Neuronal stem cell (in vitro differentiated cells): ENCODE data around the gene METTL16.
A peak's percentile ranks its signal among the peaks of the same experiment; 100 is the strongest.
"Not testable (repeated sequence)": the region's sequence is repeated elsewhere in the genome, so short reads cannot be mapped to it uniquely, and the experiment has no call there.

Experiments used
- DNase-seq: peaks from one replicate; pipeline ENCODE4 v3.0.0-alpha.2; 2013; ENCODE audit warnings: low spot score
- H2AFZ ChIP-seq: one replicate; pipeline ENCODE4 v1.6.1; 2013; ENCODE audit warnings: mild to moderate bottlenecking, low read length, inconsistent platforms
- H2AK5ac ChIP-seq: 2 replicates; pipeline ENCODE4 v1.6.1; 2013; ENCODE audit warnings: low read depth, mild to moderate bottlenecking, inconsistent platforms, low read length, moderate library complexity, mixed read lengths
- H2BK120ac ChIP-seq: 2 replicates; pipeline ENCODE4 v1.6.1; 2013; ENCODE audit warnings: low read depth, mild to moderate bottlenecking, inconsistent platforms, low read length, moderate library complexity, mixed read lengths
- H2BK12ac ChIP-seq: one replicate; pipeline ENCODE4 v1.6.1; 2013; ENCODE audit warnings: low read length, inconsistent platforms
- H2BK15ac ChIP-seq: 2 replicates; pipeline ENCODE4 v1.6.1; 2013; ENCODE audit warnings: mild to moderate bottlenecking, low read length, inconsistent platforms, mixed read lengths
- H2BK5ac ChIP-seq: one replicate; pipeline ENCODE4 v1.6.1; 2013; ENCODE audit warnings: inconsistent platforms, mild to moderate bottlenecking, low read length, moderate library complexity
- H3K14ac ChIP-seq: one replicate; pipeline ENCODE4 v1.6.1; 2013; ENCODE audit warnings: low read length, inconsistent platforms
- H3K18ac ChIP-seq: 2 replicates; pipeline ENCODE4 v1.6.1; 2013; ENCODE audit warnings: low read length, inconsistent platforms
- H3K23ac ChIP-seq: 2 replicates; pipeline ENCODE4 v1.6.1; 2013; ENCODE audit warnings: low read depth, mild to moderate bottlenecking, mixed read lengths, low read length, inconsistent platforms; ENCODE audit not compliant: poor library complexity
- H3K27ac ChIP-seq: replicated peaks from 3 replicates; pipeline ENCODE4 v1.5.1; 2013; ENCODE audit warnings: low read length, inconsistent platforms
- H3K27me3 ChIP-seq, 3 experiments: 2 replicates each; pipeline ENCODE4 v1.6.1; 2013; ENCODE audit warnings: low read length in 3 of 3, mild to moderate bottlenecking in 2 of 3, inconsistent platforms in 1 of 3, low read depth in 1 of 3, mixed read lengths in 1 of 3, moderate library complexity in 1 of 3; ENCODE audit not compliant: control insufficient read depth in 3 of 3, insufficient read depth in 3 of 3
- H3K36me3 ChIP-seq, 2 donors: replicated peaks in 1 of 2; 2 replicates each; pipeline ENCODE4 v1.6.1; 2013; ENCODE audit warnings: low read length in 2 of 2; ENCODE audit not compliant: control insufficient read depth in 2 of 2, insufficient read depth in 2 of 2
- H3K4ac ChIP-seq: 2 replicates; pipeline ENCODE4 v1.6.1; 2013; ENCODE audit warnings: inconsistent platforms, mild to moderate bottlenecking, low read length, moderate library complexity
- H3K4me1 ChIP-seq, 2 donors: 1 replicate in 1 of 2; 2 replicates in 1 of 2; pipeline ENCODE4 v1.6.1; 2013; ENCODE audit warnings: low read length in 2 of 2, low read depth in 1 of 2; ENCODE audit not compliant: control insufficient read depth in 2 of 2, insufficient read depth in 1 of 2
- H3K4me2 ChIP-seq: one replicate; pipeline ENCODE4 v1.6.1; 2013; ENCODE audit warnings: mild to moderate bottlenecking, low read length, inconsistent platforms; ENCODE audit not compliant: insufficient read depth, poor library complexity, severe bottlenecking
- H3K4me3 ChIP-seq, 2 donors: 2 replicates each; pipeline ENCODE4 v1.5.1; 2013; ENCODE audit warnings: low read length in 2 of 2, mild to moderate bottlenecking in 2 of 2, inconsistent platforms in 1 of 2, moderate library complexity in 1 of 2
- H3K79me1 ChIP-seq: one replicate; pipeline ENCODE4 v1.6.1; 2013; ENCODE audit warnings: low read depth, mild to moderate bottlenecking, inconsistent platforms, low read length, moderate library complexity
- H3K9ac ChIP-seq: one replicate; pipeline ENCODE4 v1.6.1; 2013; ENCODE audit warnings: mild to moderate bottlenecking, low read depth, low read length, inconsistent platforms; ENCODE audit not compliant: poor library complexity
- H3K9me3 ChIP-seq, 2 donors: replicated peaks in 1 of 2; 2 replicates each; pipeline versions ENCODE3 to v1.6.1; 2013; ENCODE audit warnings: low read length in 2 of 2, mild to moderate bottlenecking in 2 of 2, inconsistent platforms in 1 of 2, low read depth in 1 of 2, mixed read lengths in 1 of 2, moderate library complexity in 1 of 2; ENCODE audit not compliant: control insufficient read depth in 2 of 2, insufficient read depth in 1 of 2
- H4K8ac ChIP-seq: one replicate; pipeline ENCODE4 v1.6.1; 2013; ENCODE audit warnings: low read depth, mild to moderate bottlenecking, inconsistent platforms, low read length, moderate library complexity
- H4K91ac ChIP-seq: one replicate; pipeline ENCODE4 v1.6.1; 2013; ENCODE audit warnings: low read length, low read depth, mild to moderate bottlenecking, inconsistent platforms; ENCODE audit not compliant: poor library complexity
- WGBS, 2 donors: extraction: QIAGEN DNeasy Blood & Tissue Kit; methylation state at CpG; one replicate each; pipeline ENCODE4 v1.1.7; 2013; ENCODE audit warnings: missing lambda C conversion rate in 2 of 2, mixed read lengths in 1 of 2; ENCODE audit not compliant: insufficient read length in 2 of 2, insufficient replicate concordance in 1 of 2; ENCODE audit errors: extremely low coverage in 2 of 2; 5-methylcytosine and 5-hydroxymethylcytosine counted together

Gene METTL16

DNA sequence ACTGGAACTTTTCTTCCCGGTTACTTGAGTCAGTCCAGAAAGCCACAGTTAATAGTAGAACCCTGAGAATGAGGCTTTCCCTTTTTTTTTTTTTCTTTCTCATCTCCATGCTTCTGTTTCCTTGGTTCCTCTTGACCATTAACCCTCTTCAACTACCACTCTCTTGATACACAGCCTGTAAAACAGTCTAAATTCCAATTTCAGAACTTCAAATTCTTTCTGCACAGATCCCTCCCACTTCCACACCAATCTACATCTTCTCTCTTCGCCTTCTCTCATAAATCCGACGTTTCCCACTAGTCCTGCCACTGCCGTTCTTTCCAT, 588 bp downstream of the METTL16 start:
- Histone ChIP-seq H2BK120ac (no peak overlapping the region), H2BK15ac (no peak overlapping the region), H3K4me1 (peaks cover 2 to 3% of the 10 kb centered on the region in 2 donors), H3K9ac (peak overlapping the region; percentile 75), H3K9me3 (peaks cover 1 to 7% of the 10 kb centered on the region in 2 donors), H4K91ac (no peak overlapping the region), H3K4me3 (peak overlapping the region; percentile 75 to 85), H3K4me2 (peak overlapping the region; percentile 38), H2BK5ac (no peak overlapping the region), H4K8ac (no peak overlapping the region), H2AK5ac (no peak overlapping the region), H3K23ac (no peak overlapping the region), H3K79me1 (peaks cover 2% of the 10 kb centered on the region), H3K36me3 (peaks cover 0 to 8% of the 10 kb centered on the region in 2 donors), H3K27me3 (no peaks in the 10 kb centered on the region), H3K27ac (peak overlapping the region; percentile 89), H2BK12ac (no peak overlapping the region), H3K18ac (no peak overlapping the region), H3K14ac (no peak overlapping the region), H2AFZ (peak overlapping the region; percentile 89), H3K4ac (no peak overlapping the region)
- 100% methylated on average over 1 of the region's 5 CpGs; no CpG with 5 or more reads in 1 of the 2 donors for WGBS, 2 donors
- no peak for DNase-seq

- no peak overlapping the region for H3K27ac ChIP-seq
- H3K14ac ChIP-seq = no peak overlapping the region
- no peak for DNase-seq
Observed at GRCh38 chr17:2510559-2510958, 1.1 kb downstream of the METTL16 start.

GRCh38 chr17:2508035-2508434, 3.7 kb downstream of the METTL16 start:
- H3K4me2 ChIP-seq = no peak overlapping the region
- H3K23ac ChIP-seq = no peak overlapping the region
- no peak overlapping the region for H3K4me3 ChIP-seq
- no peak overlapping the region for H4K91ac ChIP-seq
- H3K36me3 ChIP-seq = peaks cover 2 to 22% of the 10 kb centered on the region in 2 donors
- peaks cover 2 to 3% of the 10 kb centered on the region in 2 donors for H3K4me1 ChIP-seq
- no peak overlapping the region for H2AK5ac ChIP-seq
- H2BK15ac ChIP-seq = no peak overlapping the region
- no peak overlapping the region for H3K27ac ChIP-seq
- no CpG with 5 or more reads among the region's 1 CpG for WGBS, 2 donors
- peaks cover 5 to 31% of the 10 kb centered on the region in 2 donors for H3K9me3 ChIP-seq
- no peak overlapping the region for H2BK12ac ChIP-seq
- no peak overlapping the region for H2BK120ac ChIP-seq
- H3K9ac ChIP-seq = no peak overlapping the region
- peaks cover 5% of the 10 kb centered on the region for H3K79me1 ChIP-seq
- H2BK5ac ChIP-seq = no peak overlapping the region
- H3K18ac ChIP-seq = no peak overlapping the region
- H3K14ac ChIP-seq = no peak overlapping the region
- no peak overlapping the region for H4K8ac ChIP-seq
- H2AFZ ChIP-seq = no peak overlapping the region
- H3K27me3 ChIP-seq = no peaks in the 10 kb centered on the region
- no peak for DNase-seq
- no peak overlapping the region for H3K4ac ChIP-seq

More at GRCh38 chr17:2510559-2510958, 1.1 kb downstream of the METTL16 start:
- no peak overlapping the region for H2BK120ac ChIP-seq
- H3K4me3 ChIP-seq = peak overlapping the region in 1 of 2 donors; percentile 75
- no peak overlapping the region for H3K9ac ChIP-seq
- H3K23ac ChIP-seq = no peak overlapping the region
- no peaks in the 10 kb centered on the region for H3K27me3 ChIP-seq
- no CpG with 5 or more reads among the region's 2 CpGs for WGBS, 2 donors
- H3K9me3 ChIP-seq = peaks cover 4 to 11% of the 10 kb centered on the region in 2 donors
- peak overlapping the region; percentile 89 for H2AFZ ChIP-seq
- H3K36me3 ChIP-seq = peaks cover under 1 to 10% of the 10 kb centered on the region in 2 donors
- H3K4me1 ChIP-seq = peaks cover 2 to 3% of the 10 kb centered on the region in 2 donors
- no peak overlapping the region for H3K18ac ChIP-seq
- H3K4me2 ChIP-seq = peak overlapping the region; percentile 38
- H2AK5ac ChIP-seq = no peak overlapping the region
- H4K91ac ChIP-seq = no peak overlapping the region
- H2BK5ac ChIP-seq = no peak overlapping the region
- H3K4ac ChIP-seq = no peak overlapping the region
- H4K8ac ChIP-seq = no peak overlapping the region
- H2BK12ac ChIP-seq = no peak overlapping the region
- peaks cover 3% of the 10 kb centered on the region for H3K79me1 ChIP-seq
- H2BK15ac ChIP-seq = no peak overlapping the region

- H3K9ac ChIP-seq, H3K79me1 ChIP-seq, H3K27me3 ChIP-seq, H3K27ac ChIP-seq, H4K8ac ChIP-seq, H2BK5ac ChIP-seq, H3K23ac ChIP-seq, H3K4me3 ChIP-seq, DNase-seq, H3K18ac ChIP-seq, H2AFZ ChIP-seq, H3K4ac ChIP-seq, H2BK120ac ChIP-seq, H2BK15ac ChIP-seq, H4K91ac ChIP-seq, H3K4me1 ChIP-seq, H3K14ac ChIP-seq, H2BK12ac ChIP-seq, H3K4me2 ChIP-seq, H2AK5ac ChIP-seq: not testable (repeated sequence)
- Histone ChIP-seq H3K36me3 (peaks cover 2 to 31% of the 10 kb centered on the region in 2 donors), H3K9me3 (peaks cover 5 to 35% of the 10 kb centered on the region in 2 donors)
- WGBS, 2 donors = no CpG with 5 or more reads among the region's 29 CpGs
Observed at GRCh38 chr17:2507015-2507414, 4.7 kb downstream of the METTL16 start.
